Measurements from ENCODE around the gene TRAF1. TPM values are rescaled to one million over a fixed set of nuclear protein-coding genes. Genes with fewer than 3 reads are reported as not detected.

TRAF1 gene
- total RNA-seq, 1 experiment from 2014 or later, result 1.4 TPM

GRCh38 chr9:120951960-120952618 lies 25.5 kb upstream of the TRAF1 start:
- Histone ChIP-seq H3K79me1 (ENCODE audit: insufficient read depth, low read depth, low read length, poor library complexity, severe bottlenecking) (no peaks in the 10 kb centered on the region), H3T11ph (ENCODE audit: low read length) (no peak overlapping the region), H2BK12ac (ENCODE audit: insufficient read length, low read depth, low read length) (no peak overlapping the region), H4K91ac (ENCODE audit: insufficient read length, low read depth, low read length) (no peak overlapping the region), H3K23me2 (ENCODE audit: insufficient read length, low read depth, low read length, poor library complexity, severe bottlenecking) (no peaks in the 10 kb centered on the region), H4K8ac (replicated peaks; ENCODE audit: insufficient read length, low read depth, low read length) (no peak overlapping the region), H2AFZ (ENCODE audit: low read length) (no peak overlapping the region), H3K23ac (ENCODE audit: insufficient read length, low read depth, low read length) (no peak overlapping the region), H3K27me3 (ENCODE audit: insufficient read depth, low read length) (no peaks in the 10 kb centered on the region), H2AK5ac (ENCODE audit: insufficient read length, low read length) (no peak overlapping the region), H4K20me1 (ENCODE audit: control insufficient read depth, insufficient read depth, insufficient read length) (no peaks in the 10 kb centered on the region), H3K9me3 (ENCODE audit: control insufficient read depth, low read depth, low read length) (no peaks in the 10 kb centered on the region), H3K27ac (ENCODE audit: insufficient read length, low read depth, low read length) (no peak overlapping the region), H4K5ac (ENCODE audit: insufficient read length, low read depth, low read length) (no peak overlapping the region), H3K4me1 (ENCODE audit: insufficient read depth, low read length) (0 out of 2 replicates have a peak, but pooled peaks cover 4% of the 10 kb centered on the region), H3K9ac (ENCODE audit: extremely low read depth, insufficient read length, low read length) (no peak overlapping the region), H3K4ac (ENCODE audit: low read depth, low read length) (no peak overlapping the region), H2BK120ac (ENCODE audit: low read depth, low read length, poor library complexity, severe bottlenecking) (no peak overlapping the region), H3K14ac (ENCODE audit: insufficient read depth, low read length) (no peak overlapping the region), H3K18ac (ENCODE audit: insufficient read length, low read depth, low read length) (no peak overlapping the region), H2BK5ac (ENCODE audit: insufficient read length, low read length) (no peak overlapping the region), H3K4me2 (ENCODE audit: insufficient read depth, insufficient read length, low read length) (no peak overlapping the region), H3K79me2 (ENCODE audit: insufficient read depth, low read length) (no peaks in the 10 kb centered on the region), H2BK15ac (ENCODE audit: low read depth, low read length) (no peak overlapping the region), H2BK20ac (ENCODE audit: low read depth, low read length, poor library complexity, severe bottlenecking) (no peak overlapping the region), H3K56ac (ENCODE audit: insufficient read length, low read depth, low read length) (no peak overlapping the region)
- Mint-ChIP-seq H3K27me3 (ENCODE audit: low read depth) (no peaks in the 10 kb centered on the region), H3K9me3 (no peaks in the 10 kb centered on the region), H3K4me3 (no peak overlapping the region), H3K36me3 (ENCODE audit: insufficient read depth in 1 of 3, low read depth in 3 of 3) (no peaks in the 10 kb centered on the region), H3K27ac (no peak overlapping the region), H3K4me1 (peaks cover 0 to 3% of the 10 kb centered on the region in 2 experiments; a peak in 1 of 4 replicates)
- DNase-seq, result no peak
- no peak for TF ChIP-seq CTCF (conservative IDR thresholded peaks at IDR 0.05)
- no CpG with 5 or more reads among the region's 9 CpGs for WGBS (ENCODE audit: extremely low coverage, insufficient read length, low lambda C conversion rate)
